CD8-positive, alpha-beta memory T cell (primary cell): Measurements from ENCODE around the gene SCLT1. TPM values are rescaled to one million over a fixed set of nuclear protein-coding genes. Genes with fewer than 3 reads are reported as not detected.
A peak's percentile ranks its signal among the peaks of the same experiment; 100 is the strongest.

Experiments
- CTCF ChIA-PET: fragments of 350-600 bp; sonication (Branson Sonifier 250); formaldehyde crosslinking; loops from one replicate; lab custom pipeline; 2021; ENCODE audit warnings: antibody characterized with exemption; lab: Charles Lee
- POLR2A ChIA-PET: fragments of 350-600 bp; sonication (Branson Sonifier 250); formaldehyde crosslinking; loops from one replicate; lab custom pipeline; 2021; ENCODE audit warnings: antibody characterized with exemption; lab: Charles Lee
- DNase-seq, 5 donors: peaks; one replicate each; pipeline versions ENCODE4 v3.0.0 to v3.0.0-alpha.2; 2020 to 2022; ENCODE audit warnings: mixed read lengths in 1 of 5
- H3K27ac ChIP-seq: one replicate; pipeline ENCODE4 v1.7.0; 2013; ENCODE audit warnings: low read depth, mild to moderate bottlenecking, low read length, moderate library complexity
- H3K27me3 ChIP-seq: 2 replicates; pipeline ENCODE4 v1.7.0; 2013; ENCODE audit warnings: low read length, mild to moderate bottlenecking; ENCODE audit not compliant: insufficient read depth, poor library complexity, severe bottlenecking
- H3K36me3 ChIP-seq: 2 replicates; pipeline ENCODE4 v1.7.0; 2013; ENCODE audit warnings: mild to moderate bottlenecking, low read length, moderate library complexity; ENCODE audit not compliant: insufficient read depth
- H3K4me1 ChIP-seq: 2 replicates; pipeline ENCODE4 v1.7.0; 2013; ENCODE audit warnings: mild to moderate bottlenecking, low read length, moderate library complexity; ENCODE audit not compliant: insufficient read depth
- H3K4me3 ChIP-seq: 2 replicates; pipeline ENCODE4 v1.7.0; 2013; ENCODE audit warnings: mild to moderate bottlenecking, low read length
- H3K9me3 ChIP-seq: 2 replicates; pipeline ENCODE4 v1.7.0; 2013; ENCODE audit warnings: mild to moderate bottlenecking, low read length
- H3K27ac Mint-ChIP-seq, 8 donors: one replicate each; pipeline ENCODE4 v1.8.0; 2020 to 2021; ENCODE audit warnings: mixed read lengths in 8 of 8, mild to moderate bottlenecking in 6 of 8, inconsistent platforms in 3 of 8, moderate library complexity in 3 of 8
- H3K27me3 Mint-ChIP-seq, 2 donors: one replicate each; pipeline ENCODE4 v1.8.0; 2020 to 2021; ENCODE audit warnings: mixed read lengths in 2 of 2, mild to moderate bottlenecking in 1 of 2, moderate library complexity in 1 of 2
- H3K36me3 Mint-ChIP-seq, 3 donors: one replicate each; pipeline ENCODE4 v1.8.0; 2020 to 2021; ENCODE audit warnings: mixed read lengths in 3 of 3, inconsistent platforms in 1 of 3, mild to moderate bottlenecking in 1 of 3
- H3K4me1 Mint-ChIP-seq, 3 donors: one replicate each; pipeline ENCODE4 v1.8.0; 2020 to 2021; ENCODE audit warnings: mixed read lengths in 3 of 3, inconsistent platforms in 1 of 3, mild to moderate bottlenecking in 1 of 3
- H3K4me3 Mint-ChIP-seq, 7 donors: one replicate each; pipeline ENCODE4 v1.8.0; 2020 to 2021; ENCODE audit warnings: mixed read lengths in 7 of 7, mild to moderate bottlenecking in 6 of 7, moderate library complexity in 4 of 7, inconsistent platforms in 2 of 7
- H3K9me3 Mint-ChIP-seq, 5 donors: one replicate each; pipeline ENCODE4 v1.8.0; 2020 to 2022; ENCODE audit warnings: mixed read lengths in 5 of 5, mild to moderate bottlenecking in 3 of 5, moderate library complexity in 2 of 5, inconsistent platforms in 1 of 5
- polyA plus RNA-seq: library from polyadenylated mRNA; unstranded; fragments of 300-500 nt; fragmentation: Illumina TruSeq; gene quantifications from one replicate; pipeline ENCODE4 v1.2.3, GENCODE V29; 2021
- total RNA-seq, 2 experiments: library from RNA; stranded (reverse); gene quantifications; one replicate each; pipeline ENCODE4 v1.2.3, GENCODE V29; 2021

The SCLT1 gene
- total and polyA plus RNA-seq, 3 experiments from 2014 or later = 7.7 to 20.6 (median 18.2) TPM

- H3K36me3 Mint-ChIP-seq = peaks cover 3 to 88% (median 26%) of the 10 kb centered on the region in 3 donors
- no peak overlapping the region for H3K27ac ChIP-seq
- peaks cover 25% of the 10 kb centered on the region for H3K4me1 ChIP-seq
- H3K4me3 ChIP-seq = no peak overlapping the region
- H3K36me3 ChIP-seq = peaks cover 42% of the 10 kb centered on the region
- H3K4me3 Mint-ChIP-seq = no peak overlapping the region
- ChIA-PET POLR2A (no interaction called here), CTCF (no interaction called here)
- peaks cover 40 to 50% (median 46%) of the 10 kb centered on the region in 3 donors for H3K4me1 Mint-ChIP-seq
- peak overlapping the region in 5 of 8 donors; percentile 30 to 55 (median 32) for H3K27ac Mint-ChIP-seq
- H3K9me3 Mint-ChIP-seq = no peaks in the 10 kb centered on the region
- H3K9me3 ChIP-seq = no peaks in the 10 kb centered on the region
- peaks cover 0 to 1% of the 10 kb centered on the region in 2 donors for H3K27me3 Mint-ChIP-seq
- H3K27me3 ChIP-seq = no peaks in the 10 kb centered on the region
- DNase-seq = no peak
Measured at GRCh38 chr4:128859887-128860677, 233.3 kb downstream of the SCLT1 start.

GRCh38 chr4:128858879-128859671 is 234.3 kb downstream of the SCLT1 start:
- Histone ChIP-seq H3K36me3 (peaks cover 46% of the 10 kb centered on the region), H3K4me1 (peaks cover 35% of the 10 kb centered on the region), H3K4me3 (no peak overlapping the region), H3K27me3 (no peaks in the 10 kb centered on the region), H3K27ac (no peak overlapping the region), H3K9me3 (no peaks in the 10 kb centered on the region)
- H3K9me3 Mint-ChIP-seq = no peaks in the 10 kb centered on the region
- peaks cover 50 to 60% (median 56%) of the 10 kb centered on the region in 3 donors for H3K4me1 Mint-ChIP-seq
- POLR2A ChIA-PET = interaction anchor here (0.7 kb wide), 1 partner anchor 571 kb away, joined by 4 read pairs; the partner anchor contains the start of gene PGRMC2
- no peak for DNase-seq
- H3K27ac Mint-ChIP-seq = peak overlapping the region in 6 of 8 donors; percentile 3 to 81 (median 40)
- peaks cover 0 to 1% of the 10 kb centered on the region in 2 donors for H3K27me3 Mint-ChIP-seq
- H3K4me3 Mint-ChIP-seq = peak overlapping the region in 1 of 7 donors; percentile 5
- H3K36me3 Mint-ChIP-seq = peaks cover 3 to 87% (median 26%) of the 10 kb centered on the region in 3 donors
- CTCF ChIA-PET = no interaction called here

- peaks cover 20% of the 10 kb centered on the region for H3K4me1 ChIP-seq
- ChIA-PET POLR2A (no interaction called here), CTCF (interaction anchor here (0.7 to 2.6 kb wide), 3 partner anchors 8 to 73 kb away, joined by 3 to 10 read pairs (median 4); no protein-coding TSS in a partner anchor)
- peaks cover 42% of the 10 kb centered on the region for H3K36me3 ChIP-seq
- H3K9me3 ChIP-seq = no peaks in the 10 kb centered on the region
- no peak overlapping the region for H3K27ac ChIP-seq
- H3K4me1 Mint-ChIP-seq = peaks cover 37 to 53% (median 42%) of the 10 kb centered on the region in 3 donors
- no peak for DNase-seq
- no peak overlapping the region for H3K4me3 Mint-ChIP-seq
- H3K9me3 Mint-ChIP-seq = no peaks in the 10 kb centered on the region
- peaks cover 0 to 1% of the 10 kb centered on the region in 2 donors for H3K27me3 Mint-ChIP-seq
- H3K27me3 ChIP-seq = no peaks in the 10 kb centered on the region
- H3K27ac Mint-ChIP-seq = peak overlapping the region in 3 of 8 donors; percentile 21 to 47 (median 27)
- no peak overlapping the region for H3K4me3 ChIP-seq
- H3K36me3 Mint-ChIP-seq = peaks cover 11 to 90% (median 33%) of the 10 kb centered on the region in 3 donors
Measured at GRCh38 chr4:128856246-128856645, 237.1 kb downstream of the SCLT1 start.

- no peaks in the 10 kb centered on the region for H3K27me3 Mint-ChIP-seq
- peaks cover 14 to 90% (median 31%) of the 10 kb centered on the region in 3 donors for H3K36me3 Mint-ChIP-seq
- Histone ChIP-seq H3K4me3 (no peak overlapping the region), H3K27me3 (no peaks in the 10 kb centered on the region), H3K4me1 (peaks cover 18% of the 10 kb centered on the region), H3K36me3 (peaks cover 42% of the 10 kb centered on the region), H3K9me3 (no peaks in the 10 kb centered on the region), H3K27ac (no peak overlapping the region)
- H3K4me1 Mint-ChIP-seq = peaks cover 35 to 46% (median 39%) of the 10 kb centered on the region in 3 donors
- peak overlapping the region in 4 of 8 donors; percentile 53 to 94 (median 88) for H3K27ac Mint-ChIP-seq
- no peak overlapping the region for H3K4me3 Mint-ChIP-seq
- DNase-seq = no peak
- CTCF ChIA-PET = interaction anchor here (0.7 to 2.6 kb wide), 4 partner anchors 8 to 73 kb away, joined by 3 to 10 read pairs (median 4); no protein-coding TSS in a partner anchor
- POLR2A ChIA-PET = no interaction called here
- H3K9me3 Mint-ChIP-seq = no peaks in the 10 kb centered on the region
Measured at GRCh38 chr4:128855621-128856020, 237.7 kb downstream of the SCLT1 start.

- Histone ChIP-seq H3K36me3 (peaks cover 46% of the 10 kb centered on the region), H3K4me3 (no peak overlapping the region), H3K9me3 (no peaks in the 10 kb centered on the region), H3K4me1 (peaks cover 18% of the 10 kb centered on the region), H3K27me3 (no peaks in the 10 kb centered on the region), H3K27ac (peak overlapping the region; percentile 11)
- peak overlapping the region; percentile 40 to 94 (median 86) for H3K27ac Mint-ChIP-seq
- peak in 2 of 5 donors; percentile 51 to 61 for DNase-seq
- peak overlapping the region in 6 of 7 donors; percentile 32 to 62 (median 56) for H3K4me3 Mint-ChIP-seq
- ChIA-PET CTCF (interaction anchor here (0.7 to 2.6 kb wide), 8 partner anchors 8 to 71 kb away, joined by 3 to 10 read pairs (median 4); no protein-coding TSS in a partner anchor), POLR2A (interaction anchor here (1.4 to 1.5 kb wide), 2 partner anchors 42 to 45 kb away, joined by 6 to 9 read pairs; partner anchors contain the start of gene JADE1)
- no peaks in the 10 kb centered on the region for H3K27me3 Mint-ChIP-seq
- peaks cover 19 to 90% (median 36%) of the 10 kb centered on the region in 3 donors for H3K36me3 Mint-ChIP-seq
- no peaks in the 10 kb centered on the region for H3K9me3 Mint-ChIP-seq
- H3K4me1 Mint-ChIP-seq = peaks cover 32 to 44% (median 37%) of the 10 kb centered on the region in 3 donors
Measured at GRCh38 chr4:128854433-128854832, 238.9 kb downstream of the SCLT1 start.

GRCh38 chr4:128853741-128854140 is 239.6 kb downstream of the SCLT1 start:
- H3K27ac ChIP-seq = peak overlapping the region; percentile 11
- no peaks in the 10 kb centered on the region for H3K27me3 ChIP-seq
- no peaks in the 10 kb centered on the region for H3K9me3 Mint-ChIP-seq
- peak overlapping the region in 2 of 7 donors; percentile 61 to 62 for H3K4me3 Mint-ChIP-seq
- H3K9me3 ChIP-seq = no peaks in the 10 kb centered on the region
- H3K27me3 Mint-ChIP-seq = no peaks in the 10 kb centered on the region
- POLR2A ChIA-PET = interaction anchor here (1.4 to 1.5 kb wide), 2 partner anchors 41 to 44 kb away, joined by 6 to 9 read pairs; partner anchors contain the start of gene JADE1
- peaks cover 17 to 90% (median 33%) of the 10 kb centered on the region in 3 donors for H3K36me3 Mint-ChIP-seq
- peak overlapping the region; percentile 40 to 94 (median 86) for H3K27ac Mint-ChIP-seq
- peaks cover 18% of the 10 kb centered on the region for H3K4me1 ChIP-seq
- no peak for DNase-seq
- peaks cover 28 to 37% (median 30%) of the 10 kb centered on the region in 3 donors for H3K4me1 Mint-ChIP-seq
- CTCF ChIA-PET = interaction anchor here (1.0 to 1.5 kb wide), 4 partner anchors 9 to 42 kb away, joined by 3 to 9 read pairs (median 5); no protein-coding TSS in a partner anchor
- H3K4me3 ChIP-seq = no peak overlapping the region
- H3K36me3 ChIP-seq = peaks cover 53% of the 10 kb centered on the region

GRCh38 chr4:128850252-128850651 is 243.1 kb downstream of the SCLT1 start:
- Mint-ChIP-seq H3K27ac (peak overlapping the region in 1 of 8 donors; percentile 34), H3K27me3 (peaks cover 0 to under 1% of the 10 kb centered on the region in 2 donors), H3K36me3 (peaks cover 21 to 95% (median 32%) of the 10 kb centered on the region in 3 donors), H3K9me3 (no peaks in the 10 kb centered on the region), H3K4me1 (peaks cover 26 to 35% (median 29%) of the 10 kb centered on the region in 3 donors), H3K4me3 (no peak overlapping the region)
- Histone ChIP-seq H3K36me3 (peaks cover 48% of the 10 kb centered on the region), H3K9me3 (no peaks in the 10 kb centered on the region), H3K27ac (no peak overlapping the region), H3K27me3 (no peaks in the 10 kb centered on the region), H3K4me3 (no peak overlapping the region), H3K4me1 (peaks cover 18% of the 10 kb centered on the region)
- ChIA-PET POLR2A (no interaction called here), CTCF (interaction anchor here (1.7 kb wide), 1 partner anchor 12 kb away, joined by 5 read pairs; no protein-coding TSS in a partner anchor)
- no peak for DNase-seq
